VCaP (cell line): ENCODE results near the gene NCOA7.

ENCODE experiments used
- H3K27ac ChIP-seq: fragments of 450-650 bp; 2 replicates; pipeline ENCODE4 v1.5.1; 2017
- TF ChIP-seq, protein P1 (sequence below): fragments of 450-650 bp; conservative IDR thresholded peaks from 2 replicates; pipeline ENCODE4 v1.5.1; 2017; ENCODE audit warnings: mild to moderate bottlenecking, moderate library complexity

Gene NCOA7

DNA sequence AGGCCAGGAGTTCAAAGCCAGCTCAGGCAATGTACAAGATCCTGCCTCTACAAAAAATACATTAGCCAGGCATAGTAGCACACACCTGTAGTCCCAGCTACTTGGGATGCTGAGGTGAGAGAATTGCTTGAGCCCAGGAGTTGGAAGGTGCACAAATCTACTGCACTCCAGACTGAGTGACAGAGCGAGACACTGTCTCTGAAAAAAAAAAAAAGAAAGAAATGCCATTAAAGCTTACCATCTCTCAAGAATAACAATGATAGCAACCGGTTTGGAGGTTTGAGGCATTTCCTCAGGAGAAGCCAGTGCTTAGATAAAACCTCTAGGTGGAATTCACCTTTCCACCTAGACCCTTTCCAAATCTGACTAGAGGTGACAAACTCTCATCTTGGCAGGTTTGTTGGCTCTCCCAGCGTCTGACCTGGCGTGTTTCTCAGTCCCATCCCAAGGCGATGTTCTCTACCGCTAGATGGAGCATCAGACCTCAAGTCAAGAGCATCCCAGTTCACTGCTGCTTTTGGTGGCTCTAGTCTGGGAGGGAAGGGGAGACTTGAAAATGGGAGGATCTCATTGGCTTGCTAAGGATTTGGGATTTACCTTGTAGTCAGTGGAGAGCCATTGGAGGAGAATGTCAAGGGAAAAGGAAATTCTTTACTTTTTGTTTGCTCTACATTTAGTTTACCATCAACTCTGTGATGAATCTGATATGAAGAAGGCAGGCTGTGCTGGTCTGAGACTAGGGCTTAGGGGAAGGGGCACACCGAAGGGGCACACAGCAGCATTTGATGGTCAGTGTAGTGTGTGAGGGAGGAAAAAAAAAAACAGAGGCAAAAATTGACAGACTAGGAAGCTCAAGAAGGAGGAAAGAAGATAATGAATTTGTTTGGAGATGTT, 67.9 kb downstream of the NCOA7 start:
- TF ChIP-seq, protein P1, sequence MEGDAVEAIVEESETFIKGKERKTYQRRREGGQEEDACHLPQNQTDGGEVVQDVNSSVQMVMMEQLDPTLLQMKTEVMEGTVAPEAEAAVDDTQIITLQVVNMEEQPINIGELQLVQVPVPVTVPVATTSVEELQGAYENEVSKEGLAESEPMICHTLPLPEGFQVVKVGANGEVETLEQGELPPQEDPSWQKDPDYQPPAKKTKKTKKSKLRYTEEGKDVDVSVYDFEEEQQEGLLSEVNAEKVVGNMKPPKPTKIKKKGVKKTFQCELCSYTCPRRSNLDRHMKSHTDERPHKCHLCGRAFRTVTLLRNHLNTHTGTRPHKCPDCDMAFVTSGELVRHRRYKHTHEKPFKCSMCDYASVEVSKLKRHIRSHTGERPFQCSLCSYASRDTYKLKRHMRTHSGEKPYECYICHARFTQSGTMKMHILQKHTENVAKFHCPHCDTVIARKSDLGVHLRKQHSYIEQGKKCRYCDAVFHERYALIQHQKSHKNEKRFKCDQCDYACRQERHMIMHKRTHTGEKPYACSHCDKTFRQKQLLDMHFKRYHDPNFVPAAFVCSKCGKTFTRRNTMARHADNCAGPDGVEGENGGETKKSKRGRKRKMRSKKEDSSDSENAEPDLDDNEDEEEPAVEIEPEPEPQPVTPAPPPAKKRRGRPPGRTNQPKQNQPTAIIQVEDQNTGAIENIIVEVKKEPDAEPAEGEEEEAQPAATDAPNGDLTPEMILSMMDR, result peak; percentile 89
- H3K27ac ChIP-seq, result no peak overlapping the region

DNA sequence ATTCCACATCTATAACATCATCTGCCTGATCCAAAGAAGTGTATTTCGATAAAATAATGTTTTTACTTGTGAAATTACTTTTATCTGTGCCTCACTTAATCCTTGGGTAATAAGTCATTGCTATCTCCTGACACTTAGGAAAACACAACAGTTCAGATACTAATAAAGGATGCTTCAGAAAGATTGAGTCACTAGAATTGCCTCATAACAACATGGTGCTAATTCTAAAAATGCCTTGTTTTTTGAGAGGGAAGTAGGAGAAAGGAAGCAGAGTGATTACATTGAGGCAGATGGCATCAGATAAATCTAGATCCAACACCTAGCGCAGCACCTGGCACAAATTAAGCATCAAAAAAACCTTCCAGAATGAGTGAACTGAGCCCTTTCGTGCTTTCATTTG, 69.0 kb downstream of the NCOA7 start:
- TF ChIP-seq, protein P1, result no peak
- no peak overlapping the region for H3K27ac ChIP-seq

GRCh38 chr6:125863023-125863422, 72.3 kb downstream of the NCOA7 start:
- TF ChIP-seq, protein P1, result no peak
- H3K27ac ChIP-seq, result no peak overlapping the region

GRCh38 chr6:125865015-125865414, 74.3 kb downstream of the NCOA7 start:
- TF ChIP-seq, protein P1, result no peak
- H3K27ac ChIP-seq, result no peak overlapping the region

- TF ChIP-seq, protein P1, result no peak
- no peak overlapping the region for H3K27ac ChIP-seq
These were observed 75.7 kb downstream of the NCOA7 start for GRCh38 chr6:125866433-125866832.

- no peak overlapping the region for H3K27ac ChIP-seq
- TF ChIP-seq, protein P1, result no peak
These were observed 76.8 kb downstream of the NCOA7 start for GRCh38 chr6:125867483-125867942.

DNA sequence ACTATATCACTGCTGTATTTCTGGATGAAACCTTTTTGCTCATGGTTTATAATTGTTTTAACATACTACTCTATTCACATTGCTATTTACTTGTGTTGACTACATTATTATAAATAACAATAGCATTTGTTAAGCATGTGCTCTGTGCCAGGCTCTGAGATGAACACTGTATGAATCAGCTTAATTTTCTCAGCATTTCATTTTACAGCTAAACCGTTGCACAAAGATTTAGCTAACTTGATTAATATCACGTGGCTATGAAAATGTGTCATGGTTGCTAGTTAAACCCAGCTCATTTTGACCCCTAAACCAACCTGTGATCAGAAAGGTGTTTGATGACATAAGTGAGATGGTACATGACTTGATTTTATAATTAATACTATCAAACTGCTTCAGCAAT, 77.5 kb downstream of the NCOA7 start:
- no peak overlapping the region for H3K27ac ChIP-seq
- TF ChIP-seq, protein P1, result no peak
